Measurements from ENCODE around the gene LBR.
"Not testable (repeated sequence)": the region's sequence is repeated elsewhere in the genome, so short reads cannot be mapped to it uniquely, and the experiment has no call there.

Gene LBR

DNA sequence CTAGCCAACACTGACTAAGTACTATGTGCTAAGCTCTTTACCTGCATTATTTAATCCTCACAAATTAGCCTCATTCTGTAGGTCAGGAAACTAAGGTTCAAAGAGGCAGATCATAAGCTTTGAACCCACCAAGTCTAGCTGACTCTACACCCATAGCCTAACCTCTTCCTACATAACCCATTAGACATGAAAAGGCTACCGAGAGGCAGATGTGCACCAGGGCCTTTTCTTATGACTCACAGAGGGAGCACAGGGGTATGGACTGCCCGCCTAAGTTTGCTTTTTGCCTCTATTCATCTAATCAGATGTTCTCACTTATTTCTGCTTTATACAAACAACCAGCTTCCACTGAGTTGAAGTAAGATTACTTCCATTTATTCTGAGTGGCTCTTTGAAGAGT is 31.5 kb downstream of the LBR start:
- TF ChIP-seq CTCF (IDR thresholded peaks at IDR 0.05; ENCODE audit: low read depth, low read length), result no peak
- no peak for DNase-seq (ENCODE audit: extremely low read depth, low read depth)

DNA sequence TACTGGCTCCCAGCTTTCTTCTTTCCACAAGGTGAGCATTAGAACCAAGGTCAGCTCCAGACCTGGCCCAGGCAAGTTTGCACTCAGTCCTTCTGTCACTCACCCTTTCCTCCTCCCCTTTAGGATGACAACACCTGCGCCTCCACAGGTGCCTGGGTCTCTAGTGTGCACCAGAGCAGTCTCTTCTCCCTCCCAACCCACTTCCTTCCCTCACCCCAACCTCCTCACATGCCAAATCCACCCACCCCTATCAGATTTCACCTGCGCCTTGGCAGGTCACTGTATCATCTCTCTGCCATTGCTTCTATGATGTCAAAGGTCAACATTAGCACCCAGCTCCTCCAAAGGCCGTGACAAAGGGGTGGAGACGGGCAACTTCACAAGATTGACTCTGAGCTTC is 38.0 kb downstream of the LBR start:
- no peak for DNase-seq (ENCODE audit: extremely low read depth, low read depth)
- TF ChIP-seq CTCF (IDR thresholded peaks at IDR 0.05; ENCODE audit: low read depth, low read length), result no peak

GRCh38 chr1:225388372-225388771 is 39.5 kb downstream of the LBR start:
- no peak for DNase-seq (ENCODE audit: extremely low read depth, low read depth)

DNA sequence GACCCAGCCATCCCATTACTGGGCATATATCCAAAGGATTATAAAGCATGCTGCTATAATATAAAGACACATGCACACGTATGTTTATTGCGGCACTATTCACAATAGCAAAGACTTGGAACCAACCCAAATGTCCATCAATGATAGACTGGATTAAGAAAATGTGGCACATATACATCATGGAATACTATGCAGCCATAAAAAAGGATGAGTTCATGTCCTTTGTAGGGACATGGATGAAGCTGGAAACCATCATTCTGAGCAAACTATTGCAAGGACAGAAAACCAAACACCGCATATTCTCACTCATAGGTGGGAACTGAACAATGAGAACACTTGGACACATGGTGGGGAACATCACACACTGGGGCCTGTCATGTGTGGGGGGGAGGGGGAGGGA is 41.0 kb downstream of the LBR start:
- DNase-seq (ENCODE audit: extremely low read depth, low read depth), result not testable (repeated sequence)

More at GRCh38 chr1:225388372-225388771, 39.5 kb downstream of the LBR start:
- TF ChIP-seq CTCF (IDR thresholded peaks at IDR 0.05; ENCODE audit: low read depth, low read length), result no peak

DNA sequence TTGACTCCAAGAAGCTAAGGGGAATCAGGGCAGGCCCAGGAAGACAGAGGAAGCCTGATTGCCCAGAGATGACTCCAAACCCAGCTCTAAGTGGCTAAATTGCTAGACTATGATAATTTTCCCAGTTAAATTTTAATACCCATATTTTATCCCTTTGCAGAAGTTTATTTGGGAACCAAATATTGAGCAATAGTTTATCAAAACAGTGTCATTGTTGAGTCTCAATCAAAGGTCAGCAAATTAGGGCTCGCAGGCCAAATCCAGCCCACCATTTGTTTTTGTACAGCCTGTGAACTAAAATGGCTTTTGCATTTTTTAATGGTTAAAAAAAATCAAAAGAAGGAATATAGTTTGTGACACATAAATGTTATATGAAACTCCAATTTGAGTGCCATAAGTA is 47.1 kb downstream of the LBR start:
- no peak for DNase-seq (ENCODE audit: extremely low read depth, low read depth)
- TF ChIP-seq CTCF (IDR thresholded peaks at IDR 0.05; ENCODE audit: low read depth, low read length), result no peak

GRCh38 chr1:225378880-225379279 is 49.0 kb downstream of the LBR start:
- DNase-seq (ENCODE audit: extremely low read depth, low read depth), result no peak
- no peak for TF ChIP-seq CTCF (IDR thresholded peaks at IDR 0.05; ENCODE audit: low read depth, low read length)

DNA sequence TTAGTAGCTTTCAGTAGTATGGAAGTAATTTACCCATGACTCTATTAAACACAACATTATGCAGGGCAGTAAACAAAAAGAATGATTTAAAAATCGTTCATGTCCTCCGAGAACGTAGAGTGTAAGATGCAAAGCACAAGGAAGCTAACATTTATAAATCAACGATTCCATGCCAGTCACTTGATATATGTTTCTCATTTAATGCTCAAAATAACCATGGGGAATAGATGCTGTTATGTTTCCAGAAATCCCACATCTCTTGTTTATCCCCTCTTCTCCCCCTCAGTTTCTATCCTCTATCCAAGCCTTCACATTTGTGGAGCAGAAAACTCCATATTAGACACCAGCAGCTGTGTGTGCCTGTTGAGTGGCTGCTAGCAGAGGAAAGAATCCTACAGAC is 52.8 kb downstream of the LBR start:
- no peak for TF ChIP-seq CTCF (IDR thresholded peaks at IDR 0.05; ENCODE audit: low read depth, low read length)
- DNase-seq (ENCODE audit: extremely low read depth, low read depth), result no peak

- no peak for DNase-seq (ENCODE audit: extremely low read depth, low read depth)
Measured at GRCh38 chr1:225373155-225373554, 54.7 kb downstream of the LBR start.

More at GRCh38 chr1:225373155-225373554, 54.7 kb downstream of the LBR start:
- no peak for TF ChIP-seq CTCF (IDR thresholded peaks at IDR 0.05; ENCODE audit: low read depth, low read length)

Measured in AG09319 (cell line).